ENCODE data around the gene COG6.

The COG6 gene

GRCh38 chr13:39682310-39682709 is 26.8 kb downstream of the COG6 start:
- DNase-seq (ENCODE audit: low spot score): no peak

- no peak for DNase-seq (ENCODE audit: low spot score)
These were observed 27.3 kb downstream of the COG6 start for GRCh38 chr13:39682788-39683187.

GRCh38 chr13:39684531-39685137 is 29.2 kb downstream of the COG6 start:
- DNase-seq (ENCODE audit: low spot score): peak; percentile 31

- no peak for DNase-seq (ENCODE audit: low spot score)
These were observed 30.2 kb downstream of the COG6 start for GRCh38 chr13:39685652-39686051.

- no peak for DNase-seq (ENCODE audit: low spot score)
These were observed 32.8 kb downstream of the COG6 start for GRCh38 chr13:39688278-39688677.

- no peak for DNase-seq (ENCODE audit: low spot score)
These were observed 33.4 kb downstream of the COG6 start for GRCh38 chr13:39688699-39689405.

- DNase-seq (ENCODE audit: low spot score): no peak
These were observed 37.4 kb downstream of the COG6 start for GRCh38 chr13:39692660-39693438.

GRCh38 chr13:39699274-39699673 is 43.8 kb downstream of the COG6 start:
- DNase-seq (ENCODE audit: low spot score): no peak

- DNase-seq (ENCODE audit: low spot score): no peak
These were observed 57.2 kb downstream of the COG6 start for GRCh38 chr13:39712626-39713025.

- no peak for DNase-seq (ENCODE audit: low spot score)
These were observed 73.7 kb downstream of the COG6 start for GRCh38 chr13:39729156-39729555.

GRCh38 chr13:39734952-39735351 is 79.5 kb downstream of the COG6 start:
- DNase-seq (ENCODE audit: low spot score): no peak

- DNase-seq (ENCODE audit: low spot score): no peak
These were observed 81.6 kb downstream of the COG6 start for GRCh38 chr13:39737047-39737446.

GRCh38 chr13:39740761-39741160 is 85.3 kb downstream of the COG6 start:
- no peak for DNase-seq (ENCODE audit: low spot score)

GRCh38 chr13:39748961-39749360 is 93.5 kb downstream of the COG6 start:
- no peak for DNase-seq (ENCODE audit: low spot score)

- DNase-seq (ENCODE audit: low spot score): no peak
These were observed 94.1 kb downstream of the COG6 start for GRCh38 chr13:39749528-39749927.

GRCh38 chr13:39751805-39752204 is 96.3 kb downstream of the COG6 start:
- no peak for DNase-seq (ENCODE audit: low spot score)

GRCh38 chr13:39760521-39760920 is 105.1 kb downstream of the COG6 start:
- no peak for DNase-seq (ENCODE audit: low spot score)

- DNase-seq (ENCODE audit: low spot score): no peak
These were observed 110.5 kb downstream of the COG6 start for GRCh38 chr13:39765801-39766463.

- no peak for DNase-seq (ENCODE audit: low spot score)
These were observed 111.1 kb downstream of the COG6 start for GRCh38 chr13:39766464-39767158.

- DNase-seq (ENCODE audit: low spot score): no peak
These were observed 112.5 kb downstream of the COG6 start for GRCh38 chr13:39767791-39768517.

GRCh38 chr13:39768962-39769361 is 113.5 kb downstream of the COG6 start:
- DNase-seq (ENCODE audit: low spot score): no peak
